DOHH2 (cell line): ENCODE measurements around the gene ZFYVE26.

Source experiments
- EZH2phosphoT487 ChIP-seq: fragments of 200-600 bp; sonication (generic); IDR thresholded peaks from 2 replicates; pipeline ENCODE4 v1.6.1; 2017; ENCODE audit warnings: borderline replicate concordance, mild to moderate bottlenecking, antibody characterized with exemption, low read length, moderate library complexity, mixed read lengths
- TF ChIP-seq, protein P1 (sequence below): fragments of 200-600 bp; sonication (generic); IDR thresholded peaks from one replicate; pipeline ENCODE4 v1.5.1; 2014; ENCODE audit warnings: antibody characterized with exemption, mild to moderate bottlenecking, low read depth, low read length; ENCODE audit not compliant: poor library complexity, severe bottlenecking

DNA sequence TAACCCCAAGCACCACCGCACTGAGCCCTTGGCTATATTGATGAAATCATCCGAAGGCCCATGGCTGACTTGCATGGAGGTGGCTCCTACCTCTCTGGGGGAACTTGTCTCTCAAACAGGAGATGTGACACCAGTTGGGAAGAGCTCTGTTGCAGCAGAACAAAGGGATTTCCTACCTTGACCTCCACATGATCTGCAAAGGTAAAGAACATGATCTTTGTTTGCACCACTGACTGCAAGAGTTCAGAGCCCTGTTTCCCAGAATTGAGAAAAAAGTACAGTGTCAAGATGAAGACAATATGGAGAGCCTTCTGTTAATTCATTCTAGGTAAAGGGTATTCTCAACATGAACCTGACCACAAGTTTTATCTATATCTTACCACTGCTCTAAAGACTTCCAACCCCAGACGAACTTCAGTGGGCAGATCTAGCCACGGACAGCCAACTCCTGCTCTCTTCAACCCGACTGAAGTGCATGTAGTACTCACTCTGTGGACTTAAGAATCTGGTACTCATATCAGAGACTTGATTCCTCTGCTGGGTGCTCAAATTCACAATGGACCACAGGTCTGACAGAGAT, 32.1 kb downstream of the ZFYVE26 start:
- TF ChIP-seq, protein P1, sequence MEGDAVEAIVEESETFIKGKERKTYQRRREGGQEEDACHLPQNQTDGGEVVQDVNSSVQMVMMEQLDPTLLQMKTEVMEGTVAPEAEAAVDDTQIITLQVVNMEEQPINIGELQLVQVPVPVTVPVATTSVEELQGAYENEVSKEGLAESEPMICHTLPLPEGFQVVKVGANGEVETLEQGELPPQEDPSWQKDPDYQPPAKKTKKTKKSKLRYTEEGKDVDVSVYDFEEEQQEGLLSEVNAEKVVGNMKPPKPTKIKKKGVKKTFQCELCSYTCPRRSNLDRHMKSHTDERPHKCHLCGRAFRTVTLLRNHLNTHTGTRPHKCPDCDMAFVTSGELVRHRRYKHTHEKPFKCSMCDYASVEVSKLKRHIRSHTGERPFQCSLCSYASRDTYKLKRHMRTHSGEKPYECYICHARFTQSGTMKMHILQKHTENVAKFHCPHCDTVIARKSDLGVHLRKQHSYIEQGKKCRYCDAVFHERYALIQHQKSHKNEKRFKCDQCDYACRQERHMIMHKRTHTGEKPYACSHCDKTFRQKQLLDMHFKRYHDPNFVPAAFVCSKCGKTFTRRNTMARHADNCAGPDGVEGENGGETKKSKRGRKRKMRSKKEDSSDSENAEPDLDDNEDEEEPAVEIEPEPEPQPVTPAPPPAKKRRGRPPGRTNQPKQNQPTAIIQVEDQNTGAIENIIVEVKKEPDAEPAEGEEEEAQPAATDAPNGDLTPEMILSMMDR, result no peak
- no peak for TF ChIP-seq EZH2phosphoT487
